LNCaP clone FGC (cell line): ENCODE measurements around the gene VAC14.

Experiments
- DNase-seq: peaks from one replicate; pipeline ENCODE4 v3.0.0-alpha.2; 2011; ENCODE audit warnings: low read depth
- H3K4me3 ChIP-seq: 2 replicates; pipeline ENCODE4 v1.5.1; 2011; ENCODE audit warnings: mild to moderate bottlenecking, low read depth, low read length, control low read depth
- CTCF ChIP-seq: IDR thresholded peaks from 2 replicates; pipeline ENCODE4 v1.5.1; 2012; ENCODE audit warnings: mild to moderate bottlenecking; ENCODE audit not compliant: control insufficient read depth, insufficient read depth; ENCODE audit errors: extremely low read depth

The VAC14 gene

GRCh38 chr16:70651524-70651923 lies 149.4 kb downstream of the VAC14 start:
- H3K4me3 ChIP-seq: no peak overlapping the region
- DNase-seq: no peak
- no peak for TF ChIP-seq CTCF

GRCh38 chr16:70650216-70650615 lies 150.7 kb downstream of the VAC14 start:
- TF ChIP-seq CTCF: no peak
- H3K4me3 ChIP-seq: no peak overlapping the region
- DNase-seq: no peak

GRCh38 chr16:70649300-70649699 lies 151.7 kb downstream of the VAC14 start:
- no peak overlapping the region for H3K4me3 ChIP-seq
- DNase-seq: no peak
- no peak for TF ChIP-seq CTCF

- no peak overlapping the region for H3K4me3 ChIP-seq
- TF ChIP-seq CTCF: no peak
- no peak for DNase-seq
Measured at GRCh38 chr16:70648606-70649005, 152.4 kb downstream of the VAC14 start.

GRCh38 chr16:70647441-70648359 lies 153.3 kb downstream of the VAC14 start:
- TF ChIP-seq CTCF: no peak
- no peak for DNase-seq
- no peak overlapping the region for H3K4me3 ChIP-seq

GRCh38 chr16:70646260-70647241 lies 154.4 kb downstream of the VAC14 start, which contains the start of gene IL34:
IL34 (plus strand) TSS chr16:70646559; CDS start chr16:70646948, 389 bp downstream.
- no peak for DNase-seq

More at GRCh38 chr16:70646260-70647241, 154.4 kb downstream of the VAC14 start, which contains the start of gene IL34:
- no peak within 1 kb of the TSS for H3K4me3 ChIP-seq
- TF ChIP-seq CTCF: no peak
